Rectal smooth muscle tissue (tissue), 1 donor: ENCODE measurements around the gene SIVA1.

ENCODE experiments used
- H3K27ac ChIP-seq: one replicate; pipeline ENCODE4 v1.7.0; 2013; ENCODE audit warnings: low read depth, low read length, inconsistent platforms
- H3K27me3 ChIP-seq: one replicate; pipeline ENCODE4 v1.7.0; 2013; ENCODE audit warnings: low read length; ENCODE audit not compliant: control insufficient read depth, insufficient read depth
- H3K36me3 ChIP-seq: one replicate; pipeline ENCODE4 v1.7.0; 2013; ENCODE audit warnings: low read length; ENCODE audit not compliant: control insufficient read depth, insufficient read depth
- H3K4me1 ChIP-seq: one replicate; pipeline ENCODE4 v1.7.0; 2013; ENCODE audit warnings: low read length; ENCODE audit not compliant: control insufficient read depth, insufficient read depth
- H3K4me3 ChIP-seq: one replicate; pipeline ENCODE4 v1.7.0; 2013; ENCODE audit warnings: low read length
- H3K9ac ChIP-seq: one replicate; pipeline ENCODE4 v1.7.0; 2013; ENCODE audit warnings: low read length

SIVA1 gene

GRCh38 chr14:104752735-104753527 is at the start of gene SIVA1:
SIVA1 (plus strand) TSS chr14:104753147; CDS start chr14:104753202, 55 bp downstream.
- Histone ChIP-seq H3K9ac (peak within 1 kb of the TSS; percentile 66), H3K4me3 (peak within 1 kb of the TSS; percentile 90), H3K4me1 (peaks cover 13% of the 10 kb centered on the region), H3K27ac (peak within 1 kb of the TSS; percentile 78), H3K27me3 (no peaks in the 10 kb centered on the region), H3K36me3 (peaks cover 14% of the 10 kb centered on the region)

- Histone ChIP-seq H3K4me3 (no peak overlapping the region), H3K9ac (no peak overlapping the region), H3K36me3 (peaks cover 18% of the 10 kb centered on the region), H3K27ac (no peak overlapping the region), H3K4me1 (peaks cover 7% of the 10 kb centered on the region), H3K27me3 (no peaks in the 10 kb centered on the region)
These were observed 49.7 kb upstream of the SIVA1 start for GRCh38 chr14:104703269-104703668.

DNA sequence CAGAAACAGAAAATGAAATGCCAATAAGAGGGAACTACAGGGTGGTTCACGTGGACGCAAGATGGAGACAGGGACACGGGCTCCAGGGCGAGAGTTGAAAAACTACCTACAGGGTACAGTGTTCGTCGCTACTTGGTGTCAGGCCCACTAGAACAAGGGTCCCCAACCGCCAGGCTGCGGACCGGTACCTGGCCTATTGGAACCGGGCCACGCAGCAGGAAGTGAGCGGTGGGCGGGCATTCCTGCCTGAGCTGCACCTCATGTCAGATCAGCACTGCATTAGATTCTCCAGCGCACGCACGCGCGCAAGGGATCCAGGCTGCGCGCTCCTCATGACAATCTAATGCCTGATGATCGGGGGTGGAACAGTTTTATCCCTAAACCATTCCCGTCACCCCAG is 48.7 kb upstream of the SIVA1 start:
- no peak overlapping the region for H3K27ac ChIP-seq
- H3K9ac ChIP-seq, result no peak overlapping the region
- no peaks in the 10 kb centered on the region for H3K27me3 ChIP-seq
- peaks cover 22% of the 10 kb centered on the region for H3K36me3 ChIP-seq
- H3K4me3 ChIP-seq, result no peak overlapping the region
- no peaks in the 10 kb centered on the region for H3K4me1 ChIP-seq

GRCh38 chr14:104705340-104706047 is 47.5 kb upstream of the SIVA1 start:
- Histone ChIP-seq H3K4me3 (no peak overlapping the region), H3K36me3 (peaks cover 34% of the 10 kb centered on the region), H3K27me3 (no peaks in the 10 kb centered on the region), H3K27ac (no peak overlapping the region), H3K9ac (no peak overlapping the region), H3K4me1 (no peaks in the 10 kb centered on the region)

DNA sequence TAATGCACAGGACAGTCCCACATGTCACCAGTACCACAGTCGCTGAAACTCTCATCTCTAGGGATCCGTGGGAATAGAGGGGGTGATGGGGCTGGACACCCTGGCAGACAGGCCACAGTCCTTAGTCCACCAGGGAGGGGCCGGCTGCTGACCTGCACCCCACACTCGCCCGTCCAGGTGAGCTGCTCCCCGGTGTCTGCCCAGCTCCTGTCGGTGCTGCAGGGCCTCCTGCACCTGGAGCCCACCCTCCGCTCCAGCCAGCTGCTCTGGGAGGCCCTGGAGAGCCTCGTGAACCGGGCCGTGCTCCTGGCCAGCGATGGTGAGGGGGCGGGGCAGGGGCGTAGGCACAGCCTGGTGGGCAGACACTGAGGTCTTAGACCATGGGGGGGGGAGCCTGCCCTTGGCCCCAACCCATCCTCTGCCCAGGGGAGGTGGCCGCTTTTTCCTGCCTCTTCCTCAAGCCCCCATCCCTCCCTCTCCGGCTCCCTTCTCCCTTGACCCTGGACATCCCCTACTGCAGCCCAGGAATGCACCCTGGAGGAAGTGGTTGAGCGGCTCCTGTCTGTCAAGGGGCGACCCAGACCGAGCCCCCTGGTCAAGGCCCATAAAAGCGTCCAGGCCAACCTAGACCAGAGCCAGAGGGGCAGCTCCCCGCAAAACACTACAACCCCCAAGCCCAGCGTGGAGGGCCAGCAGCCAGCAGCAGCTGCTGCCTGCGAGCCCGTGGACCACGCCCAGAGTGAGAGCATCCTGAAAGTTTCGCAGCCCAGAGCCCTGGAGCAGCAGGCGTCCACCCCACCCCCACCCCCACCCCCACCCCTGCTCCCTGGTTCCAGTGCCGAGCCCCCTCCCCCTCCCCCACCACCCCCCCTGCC is 46.0 kb upstream of the SIVA1 start:
- no peak overlapping the region for H3K4me3 ChIP-seq
- H3K36me3 ChIP-seq, result peaks cover 36% of the 10 kb centered on the region
- H3K4me1 ChIP-seq, result no peaks in the 10 kb centered on the region
- no peaks in the 10 kb centered on the region for H3K27me3 ChIP-seq
- no peak overlapping the region for H3K27ac ChIP-seq
- no peak overlapping the region for H3K9ac ChIP-seq

- Histone ChIP-seq H3K27ac (no peak overlapping the region), H3K4me3 (no peak overlapping the region), H3K9ac (no peak overlapping the region), H3K27me3 (no peaks in the 10 kb centered on the region), H3K36me3 (peaks cover 35% of the 10 kb centered on the region), H3K4me1 (no peaks in the 10 kb centered on the region)
These were observed 45.0 kb upstream of the SIVA1 start for GRCh38 chr14:104707608-104708595.

DNA sequence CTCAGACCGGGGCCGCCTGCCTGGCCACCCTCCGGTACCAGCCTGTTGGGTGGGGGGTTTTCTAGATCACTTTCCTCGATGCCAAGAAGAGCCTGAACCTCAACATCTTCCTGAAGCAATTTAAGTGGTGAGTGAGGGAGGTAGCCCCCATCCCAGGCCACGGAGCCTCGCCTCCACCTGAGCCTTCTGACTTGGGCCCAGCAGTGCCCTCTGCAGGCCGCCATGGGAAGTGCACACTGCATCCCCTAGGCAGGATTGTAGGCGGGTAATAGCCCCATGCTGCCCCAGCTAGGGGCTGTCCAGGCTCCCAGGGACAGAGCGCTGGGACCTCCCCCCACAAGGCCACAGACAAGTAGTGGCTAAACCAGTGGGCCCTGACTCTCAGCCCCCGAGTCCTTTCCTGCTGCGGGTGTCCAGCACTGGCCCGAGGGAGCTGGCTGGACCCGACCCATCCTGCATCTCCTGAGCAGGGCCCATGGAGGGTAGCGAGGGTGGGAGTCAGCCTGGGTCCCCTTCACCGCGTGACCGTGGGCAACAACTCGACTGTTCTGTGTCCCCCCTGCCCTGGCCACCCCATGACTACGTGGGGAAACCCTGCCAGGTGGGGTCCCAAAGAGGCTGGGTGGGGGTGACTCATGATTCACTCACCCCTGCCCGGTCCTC is 44.2 kb upstream of the SIVA1 start:
- H3K36me3 ChIP-seq, result peaks cover 34% of the 10 kb centered on the region
- no peak overlapping the region for H3K9ac ChIP-seq
- H3K27ac ChIP-seq, result no peak overlapping the region
- H3K4me3 ChIP-seq, result no peak overlapping the region
- no peaks in the 10 kb centered on the region for H3K27me3 ChIP-seq
- H3K4me1 ChIP-seq, result no peaks in the 10 kb centered on the region

GRCh38 chr14:104709387-104710039 is 43.4 kb upstream of the SIVA1 start:
- H3K27ac ChIP-seq, result no peak overlapping the region
- H3K27me3 ChIP-seq, result no peaks in the 10 kb centered on the region
- H3K4me3 ChIP-seq, result no peak overlapping the region
- H3K9ac ChIP-seq, result no peak overlapping the region
- H3K36me3 ChIP-seq, result peaks cover 29% of the 10 kb centered on the region
- no peaks in the 10 kb centered on the region for H3K4me1 ChIP-seq

- no peaks in the 10 kb centered on the region for H3K4me1 ChIP-seq
- peaks cover 31% of the 10 kb centered on the region for H3K36me3 ChIP-seq
- no peak overlapping the region for H3K9ac ChIP-seq
- H3K4me3 ChIP-seq, result no peak overlapping the region
- no peak overlapping the region for H3K27ac ChIP-seq
- no peaks in the 10 kb centered on the region for H3K27me3 ChIP-seq
These were observed 42.7 kb upstream of the SIVA1 start for GRCh38 chr14:104710071-104710735.

GRCh38 chr14:104712881-104713734 is 39.8 kb upstream of the SIVA1 start:
- no peak overlapping the region for H3K27ac ChIP-seq
- H3K4me1 ChIP-seq, result no peaks in the 10 kb centered on the region
- H3K9ac ChIP-seq, result no peak overlapping the region
- H3K4me3 ChIP-seq, result no peak overlapping the region
- peaks cover 42% of the 10 kb centered on the region for H3K36me3 ChIP-seq
- no peaks in the 10 kb centered on the region for H3K27me3 ChIP-seq
